Stimulated activated CD8-positive, alpha-beta memory T cell treated with anti-CD3 and anti-CD28 coated beads, Interleukin-15, amount 100 ng/mL, for 48 hours (primary cell): ENCODE results near the gene RYR1.

Source experiments
- DNase-seq, 2 donors: peaks; one replicate each; pipeline ENCODE4 v3.0.0-alpha.2; 2020; ENCODE audit warnings: low read depth in 2 of 2

Gene RYR1

GRCh38 chr19:38427035-38427677 lies 6.3 kb upstream of the RYR1 start:
- DNase-seq: peak in 1 of 2 donors; percentile 46

- peak in 1 of 2 donors; percentile 9 for DNase-seq
Observed at GRCh38 chr19:38429055-38429810, 4.3 kb upstream of the RYR1 start.

GRCh38 chr19:38429811-38430156 lies 3.7 kb upstream of the RYR1 start:
- no peak for DNase-seq

GRCh38 chr19:38430931-38431330 lies 2.6 kb upstream of the RYR1 start:
- no peak for DNase-seq

GRCh38 chr19:38434549-38435051 lies 1.1 kb downstream of the RYR1 start:
- no peak for DNase-seq

GRCh38 chr19:38437295-38437694 lies 3.8 kb downstream of the RYR1 start:
- no peak for DNase-seq

DNA sequence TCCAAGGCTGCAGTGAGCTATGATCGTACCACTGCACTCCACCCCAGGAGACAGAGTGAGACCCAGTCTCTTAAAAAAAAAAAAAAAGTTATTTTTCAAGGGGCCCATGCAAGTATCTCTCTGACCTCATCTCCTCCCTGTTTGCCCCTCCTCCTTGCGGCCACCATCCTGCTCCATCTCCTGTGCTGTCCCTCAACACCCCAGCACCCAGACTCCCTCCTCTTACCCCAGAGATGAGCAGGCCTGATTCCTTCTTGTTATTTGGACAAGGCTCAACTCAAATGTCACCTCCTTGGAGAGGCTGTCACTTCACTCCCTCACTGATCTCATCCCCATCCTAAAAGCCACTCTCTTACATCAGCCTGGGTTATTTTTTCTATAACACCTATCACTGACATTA lies 4.4 kb downstream of the RYR1 start:
- DNase-seq: no peak

DNA sequence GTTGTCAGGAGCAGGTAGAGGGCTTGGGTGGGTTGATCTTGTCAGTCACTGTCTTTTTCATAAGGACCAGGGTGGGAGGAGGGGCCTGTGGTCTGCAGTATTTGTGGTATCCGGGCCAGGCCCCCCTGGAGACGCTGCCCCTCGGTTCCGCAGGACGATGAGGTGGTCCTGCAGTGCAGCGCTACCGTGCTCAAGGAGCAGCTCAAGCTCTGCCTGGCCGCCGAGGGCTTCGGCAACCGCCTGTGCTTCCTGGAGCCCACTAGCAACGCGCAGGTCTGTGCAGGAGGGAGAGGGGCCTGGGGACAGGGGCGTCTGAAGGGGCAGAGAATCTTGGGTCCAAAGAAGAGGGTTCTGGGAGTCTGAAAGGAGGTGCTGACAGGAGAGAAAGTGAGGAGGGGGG lies 7.1 kb downstream of the RYR1 start:
- DNase-seq: no peak

GRCh38 chr19:38441657-38442348 lies 8.3 kb downstream of the RYR1 start:
- no peak for DNase-seq

DNA sequence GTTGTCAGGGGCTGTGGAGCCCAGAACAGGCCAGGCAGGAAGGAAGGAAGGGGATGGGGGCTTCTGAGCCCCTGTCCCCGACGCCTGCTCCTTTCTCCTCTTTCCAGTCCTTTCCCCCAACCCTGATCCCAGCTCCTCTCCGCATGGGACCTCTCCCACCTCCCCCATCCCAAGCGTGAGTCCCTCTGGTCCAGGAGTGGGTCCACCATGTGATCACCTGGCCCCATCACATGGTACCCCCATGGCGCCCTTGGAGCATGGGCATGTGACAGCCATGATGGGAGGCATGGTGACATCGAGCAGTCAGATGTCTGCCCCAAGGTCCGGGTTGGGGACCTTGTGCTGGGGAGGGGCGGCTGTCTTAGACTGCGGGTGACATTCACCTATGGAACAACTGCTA lies 9.2 kb downstream of the RYR1 start:
- no peak for DNase-seq

- DNase-seq: no peak
Observed at GRCh38 chr19:38443458-38443999, 10.0 kb downstream of the RYR1 start.

- DNase-seq: no peak
Observed at GRCh38 chr19:38444026-38444425, 10.5 kb downstream of the RYR1 start.

GRCh38 chr19:38445362-38445761 lies 11.9 kb downstream of the RYR1 start:
- DNase-seq: no peak

- no peak for DNase-seq
Observed at GRCh38 chr19:38448225-38448624, 14.7 kb downstream of the RYR1 start.

GRCh38 chr19:38449518-38449917 lies 16.0 kb downstream of the RYR1 start:
- no peak for DNase-seq

GRCh38 chr19:38451036-38451435 lies 17.5 kb downstream of the RYR1 start:
- no peak for DNase-seq

DNA sequence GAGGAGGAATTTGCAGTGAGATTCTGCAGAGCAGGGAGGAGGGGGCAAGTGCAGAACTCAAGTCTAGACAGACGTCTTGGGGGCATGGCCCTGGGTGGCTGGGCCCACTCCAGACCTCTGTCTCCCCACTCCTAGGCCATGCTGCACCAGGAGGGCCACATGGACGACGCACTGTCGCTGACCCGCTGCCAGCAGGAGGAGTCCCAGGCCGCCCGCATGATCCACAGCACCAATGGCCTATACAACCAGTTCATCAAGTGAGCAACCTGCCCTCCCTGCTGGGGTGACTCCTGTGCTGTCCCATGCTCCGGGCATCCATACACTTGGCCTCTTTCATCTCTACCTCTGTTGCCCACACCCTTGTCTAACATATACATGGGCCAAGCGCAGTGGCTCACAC lies 18.1 kb downstream of the RYR1 start:
- no peak for DNase-seq

- DNase-seq: peak in 1 of 2 donors; percentile 34
Observed at GRCh38 chr19:38452430-38453366, 19.2 kb downstream of the RYR1 start.

DNA sequence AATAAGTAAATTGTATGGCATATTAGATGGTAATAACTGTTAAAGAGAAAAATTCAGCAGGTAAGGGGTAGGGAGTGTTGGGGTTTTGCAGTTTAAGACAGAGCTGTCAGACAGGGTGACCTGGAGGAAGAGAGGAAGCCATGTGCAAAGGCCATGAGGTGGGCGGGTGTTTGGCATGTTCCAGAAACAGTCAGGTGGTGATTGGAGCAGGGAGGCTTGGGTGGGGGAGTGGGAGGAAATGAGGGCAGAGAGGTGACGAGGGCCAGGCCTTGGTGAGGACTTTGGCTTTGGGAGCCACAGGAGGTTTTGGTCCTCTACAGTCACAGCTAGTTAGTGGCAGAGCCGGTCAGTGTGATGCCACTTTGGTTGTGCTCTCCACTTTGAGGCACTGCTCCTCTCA lies 20.1 kb downstream of the RYR1 start:
- DNase-seq: no peak

- DNase-seq: no peak
Observed at GRCh38 chr19:38455031-38455430, 21.5 kb downstream of the RYR1 start.

DNA sequence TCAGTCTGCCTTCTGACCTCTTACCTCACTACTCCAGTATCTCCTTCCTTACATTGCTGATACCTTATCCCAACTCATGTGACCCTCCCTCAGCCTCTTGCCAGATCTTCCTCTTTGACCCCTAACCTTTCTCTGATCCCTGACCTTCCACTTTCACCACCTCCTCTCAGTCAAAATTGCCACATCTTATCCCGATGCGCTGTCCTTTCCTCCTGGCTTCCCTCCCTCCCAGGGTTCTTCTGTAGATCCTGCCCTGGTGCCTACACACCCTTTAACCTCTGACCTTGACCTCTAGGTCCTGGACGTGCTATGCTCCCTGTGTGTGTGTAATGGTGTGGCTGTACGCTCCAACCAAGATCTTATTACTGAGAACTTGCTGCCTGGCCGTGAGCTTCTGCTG lies 23.7 kb downstream of the RYR1 start:
- no peak for DNase-seq
